GM12891 (cell line): ENCODE results near the gene NLGN3.

Experiments used
- POLR2A ChIP-seq: IDR thresholded peaks from 2 replicates; pipeline ENCODE4 v1.6.1; 2011; ENCODE audit warnings: low read depth, low read length, control low read depth
- POLR2AphosphoS5 ChIP-seq: IDR thresholded peaks from 2 replicates; pipeline ENCODE4 v1.6.1; 2011; ENCODE audit warnings: low read depth, low read length, control low read depth

DNA sequence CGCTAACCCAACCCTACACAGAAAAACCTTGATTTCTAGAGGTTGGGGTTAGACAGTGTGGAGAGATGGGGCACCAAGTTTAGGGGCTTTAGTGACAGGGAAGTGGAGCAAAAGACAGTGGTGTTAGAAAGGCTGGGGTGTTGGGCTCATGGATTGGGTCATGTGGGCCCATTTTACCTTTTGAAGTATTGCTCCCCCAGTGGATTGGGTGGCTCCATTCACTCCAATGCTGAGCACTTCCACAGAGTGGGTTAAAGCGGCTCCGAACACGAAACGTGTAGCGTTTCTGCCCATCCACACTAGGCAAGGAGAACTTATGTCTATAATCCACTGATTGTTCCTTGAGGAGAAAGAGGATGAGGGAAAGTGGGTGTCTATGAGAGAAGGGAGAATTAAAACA is 35.6 kb upstream of the NLGN3 start:
- no peak for TF ChIP-seq POLR2A
- no peak for TF ChIP-seq POLR2AphosphoS5
